Adipose tissue (tissue), 3 donors: ENCODE results near the gene PLEKHA6. TPM values are rescaled to one million over a fixed set of nuclear protein-coding genes. Genes with fewer than 3 reads are reported as not detected.

ENCODE experiments used
- H3K27ac ChIP-seq: one replicate; pipeline ENCODE4 v1.5.1; 2013; ENCODE audit warnings: low read depth, low read length
- WGBS, 3 donors: extraction: QIAGEN DNeasy Blood & Tissue Kit; methylation state at CpG; one replicate each; pipeline ENCODE4 v1.1.7; 2013; 5-methylcytosine and 5-hydroxymethylcytosine counted together
- polyA plus RNA-seq, 3 donors: library from polyadenylated mRNA; stranded (reverse); fragments of 200-250 nt; gene quantifications; one replicate each; pipeline ENCODE4 v1.2.3, GENCODE V29; 2013
- donor health status: healthy with polysubstance abuse.
- donor health status: Bipolar disorder and iron deficiency.
- donor health status: healthy.

The PLEKHA6 gene
- 1 to 10 TPM; 2.3 to 9.3 (median 4.2) TPM for polyA plus RNA-seq

GRCh38 chr1:204359474-204360255, at the start of gene PLEKHA6:
TSS of gene PLEKHA6 (minus strand) at chr1:204359929. CDS start at chr1:204273727, 86,202 bp downstream.
- H3K27ac ChIP-seq: no peak within 1 kb of the TSS
- WGBS, 3 donors: 9 to 34% (median 13%) methylated on average over 20 of the region's 20 CpGs

GRCh38 chr1:204409123-204409522, 49.4 kb upstream of the PLEKHA6 start:
- WGBS, 3 donors: 0 to 1% (median 0%) methylated on average over 3 of the region's 3 CpGs
- no peak overlapping the region for H3K27ac ChIP-seq

GRCh38 chr1:204408602-204409001, 48.9 kb upstream of the PLEKHA6 start:
- WGBS, 3 donors: 5 to 7% (median 6%) methylated on average over 1 of the region's 1 CpG
- no peak overlapping the region for H3K27ac ChIP-seq

- H3K27ac ChIP-seq: no peak overlapping the region
- WGBS, 3 donors: 0 to 1% (median 1%) methylated on average over 2 of the region's 2 CpGs
These were observed 48.4 kb upstream of the PLEKHA6 start for GRCh38 chr1:204408074-204408507.

GRCh38 chr1:204407295-204407971, 47.7 kb upstream of the PLEKHA6 start:
- no peak overlapping the region for H3K27ac ChIP-seq
- WGBS, 3 donors: 1 to 3% (median 3%) methylated on average over 3 of the region's 3 CpGs

- no peak overlapping the region for H3K27ac ChIP-seq
These were observed 46.9 kb upstream of the PLEKHA6 start for GRCh38 chr1:204406621-204407020.

GRCh38 chr1:204405988-204406387, 46.3 kb upstream of the PLEKHA6 start:
- no peak overlapping the region for H3K27ac ChIP-seq
- WGBS, 3 donors: 21 to 44% (median 34%) methylated on average over 2 of the region's 2 CpGs

More at GRCh38 chr1:204406621-204407020, 46.9 kb upstream of the PLEKHA6 start:
- 28 to 57% (median 53%) methylated on average over 4 of the region's 4 CpGs for WGBS, 3 donors

- WGBS, 3 donors: 44 to 85% (median 76%) methylated on average over 2 of the region's 2 CpGs
- no peak overlapping the region for H3K27ac ChIP-seq
These were observed 44.9 kb upstream of the PLEKHA6 start for GRCh38 chr1:204404629-204405028.

- H3K27ac ChIP-seq: no peak overlapping the region
- 92 to 96% (median 95%) methylated on average over 4 of the region's 4 CpGs for WGBS, 3 donors
These were observed 42.7 kb upstream of the PLEKHA6 start for GRCh38 chr1:204402391-204402790.

- 89 to 95% (median 92%) methylated on average over 3 of the region's 3 CpGs for WGBS, 3 donors
- H3K27ac ChIP-seq: no peak overlapping the region
These were observed 42.0 kb upstream of the PLEKHA6 start for GRCh38 chr1:204401730-204402129.

- 70 to 78% (median 73%) methylated on average over 6 of the region's 6 CpGs for WGBS, 3 donors
- no peak overlapping the region for H3K27ac ChIP-seq
These were observed 41.3 kb upstream of the PLEKHA6 start for GRCh38 chr1:204400882-204401510.

- WGBS, 3 donors: 61 to 74% (median 73%) methylated on average over 7 of the region's 7 CpGs
- H3K27ac ChIP-seq: no peak overlapping the region
These were observed 38.7 kb upstream of the PLEKHA6 start for GRCh38 chr1:204398197-204399125.

- H3K27ac ChIP-seq: no peak overlapping the region
- WGBS, 3 donors: 78 to 87% (median 83%) methylated on average over 4 of the region's 4 CpGs
These were observed 36.4 kb upstream of the PLEKHA6 start for GRCh38 chr1:204396015-204396583.

- no peak overlapping the region for H3K27ac ChIP-seq
These were observed 31.9 kb upstream of the PLEKHA6 start for GRCh38 chr1:204391629-204392028.

GRCh38 chr1:204390751-204391466, 31.2 kb upstream of the PLEKHA6 start:
- 20 to 44% (median 37%) methylated on average over 4 of the region's 4 CpGs for WGBS, 3 donors
- H3K27ac ChIP-seq: no peak overlapping the region

GRCh38 chr1:204385727-204386126, 26.0 kb upstream of the PLEKHA6 start:
- H3K27ac ChIP-seq: no peak overlapping the region
- WGBS, 3 donors: 94 to 95% (median 94%) methylated on average over 2 of the region's 2 CpGs

GRCh38 chr1:204384636-204385352, 25.1 kb upstream of the PLEKHA6 start:
- 44 to 74% (median 66%) methylated on average over 7 of the region's 7 CpGs for WGBS, 3 donors
- no peak overlapping the region for H3K27ac ChIP-seq
